ENCODE results near the gene NPDC1. TPM values are rescaled to one million over a fixed set of nuclear protein-coding genes. Genes with fewer than 3 reads are reported as not detected.

The NPDC1 gene
- total RNA-seq, 1 experiment from 2014 or later = 89.8 TPM

DNA sequence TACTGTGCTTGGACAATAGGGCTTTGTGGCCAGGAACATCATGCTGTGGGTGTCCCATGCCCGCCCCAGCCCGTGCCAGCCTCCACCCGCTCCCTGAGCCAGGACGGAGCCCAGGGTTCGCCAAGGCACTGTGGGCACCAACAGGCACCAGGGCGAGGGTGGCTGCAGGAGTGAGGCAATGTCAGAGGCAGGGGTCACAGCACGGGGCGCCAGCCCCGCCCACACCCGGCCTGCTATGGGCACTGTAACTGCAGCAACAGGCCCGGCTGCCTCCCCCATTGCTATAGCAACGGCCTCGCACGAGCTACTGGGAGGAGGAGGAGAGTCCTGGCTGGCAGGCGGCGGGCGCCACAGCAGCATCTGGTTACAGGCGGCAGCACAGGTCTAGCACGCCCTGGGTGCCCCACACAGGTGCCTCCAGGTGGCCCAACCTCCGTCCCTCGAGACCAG is 20.4 kb downstream of the NPDC1 start:
- Histone ChIP-seq H3F3A (ENCODE audit: insufficient read depth, low read depth) (peaks cover 11% of the 10 kb centered on the region; the same call in 1 of the 2 replicates), H3K4me2 (no peak overlapping the region), H3K27ac (no peak overlapping the region), H3K27me3 (ENCODE audit: insufficient read depth, low read depth) (no peaks in the 10 kb centered on the region), H2AFZ (no peak overlapping the region), H3K4me3 (no peak overlapping the region), H3K4me1 (replicated peaks; ENCODE audit: insufficient read depth) (peaks cover 8% of the 10 kb centered on the region; the same call in 1 of the 2 replicates), H4K20me1 (ENCODE audit: insufficient read depth) (no peaks in the 10 kb centered on the region; the same call in 1 of the 2 replicates), H3K9me2 (ENCODE audit: insufficient read depth) (no peaks in the 10 kb centered on the region), H3K79me2 (ENCODE audit: low read depth) (no peaks in the 10 kb centered on the region), H3K9me3 (ENCODE audit: insufficient read depth, low read depth) (no peaks in the 10 kb centered on the region), H3K36me3 (ENCODE audit: low read depth) (no peaks in the 10 kb centered on the region)
- no TSS peak for BruUV-seq (replicated peaks)
- ChIA-PET POLR2A (ENCODE audit: unreplicated experiment) (interaction anchor here (0.6 to 0.7 kb wide), 2 partner anchors 32 to 33 kb away, joined by 6 to 18 read pairs; partner anchors contain the start of gene PAXX), CTCF (interaction anchor here (0.6 to 1.1 kb wide), 3 partner anchors 10 to 202 kb away, joined by 3 to 5 read pairs (median 3); partner anchors contain the start of gene RNF224)
- intact Hi-C loops (cut with micrococcal nuclease; ENCODE audit: unreplicated experiment) = loop anchor here (5.0 kb wide), 1 partner anchor 178 kb away; the partner anchor contains the start of gene PHPT1
- TF ChIP-seq, protein P1, sequence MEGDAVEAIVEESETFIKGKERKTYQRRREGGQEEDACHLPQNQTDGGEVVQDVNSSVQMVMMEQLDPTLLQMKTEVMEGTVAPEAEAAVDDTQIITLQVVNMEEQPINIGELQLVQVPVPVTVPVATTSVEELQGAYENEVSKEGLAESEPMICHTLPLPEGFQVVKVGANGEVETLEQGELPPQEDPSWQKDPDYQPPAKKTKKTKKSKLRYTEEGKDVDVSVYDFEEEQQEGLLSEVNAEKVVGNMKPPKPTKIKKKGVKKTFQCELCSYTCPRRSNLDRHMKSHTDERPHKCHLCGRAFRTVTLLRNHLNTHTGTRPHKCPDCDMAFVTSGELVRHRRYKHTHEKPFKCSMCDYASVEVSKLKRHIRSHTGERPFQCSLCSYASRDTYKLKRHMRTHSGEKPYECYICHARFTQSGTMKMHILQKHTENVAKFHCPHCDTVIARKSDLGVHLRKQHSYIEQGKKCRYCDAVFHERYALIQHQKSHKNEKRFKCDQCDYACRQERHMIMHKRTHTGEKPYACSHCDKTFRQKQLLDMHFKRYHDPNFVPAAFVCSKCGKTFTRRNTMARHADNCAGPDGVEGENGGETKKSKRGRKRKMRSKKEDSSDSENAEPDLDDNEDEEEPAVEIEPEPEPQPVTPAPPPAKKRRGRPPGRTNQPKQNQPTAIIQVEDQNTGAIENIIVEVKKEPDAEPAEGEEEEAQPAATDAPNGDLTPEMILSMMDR (conservative IDR thresholded peaks at IDR 0.05) = no peak
- no peak for TF ChIP-seq EZH2 (IDR thresholded peaks at IDR 0.05; ENCODE audit: low read depth)
- peak in 1 of 2 experiments; percentile 86 for DNase-seq

DNA sequence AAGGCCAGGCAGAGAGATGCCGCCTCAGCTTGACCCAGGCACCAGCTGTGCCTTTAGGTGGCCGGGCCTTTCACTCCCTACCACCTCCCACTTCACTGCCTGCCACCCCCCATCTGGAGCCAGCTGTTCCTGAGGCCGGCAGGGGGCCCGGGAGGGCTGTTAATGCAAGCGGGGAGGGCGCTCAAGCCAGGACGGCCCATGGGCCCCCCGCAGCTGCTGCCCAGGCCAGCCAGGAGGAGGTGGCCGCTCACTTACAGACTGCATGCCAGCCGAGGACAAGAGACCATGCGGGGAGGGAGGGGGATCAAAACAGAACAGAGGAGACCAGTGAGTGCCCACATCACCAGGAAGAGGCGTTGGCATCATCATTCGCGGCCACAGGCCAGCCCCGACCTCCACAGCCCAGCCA is 22.4 kb downstream of the NPDC1 start:
- peaks cover 1% of the 10 kb centered on the region; the same call in 1 of the 2 replicates for H3K4me1 ChIP-seq (replicated peaks; ENCODE audit: insufficient read depth)
- intact Hi-C loops (cut with micrococcal nuclease; ENCODE audit: unreplicated experiment) = no loop called here
- no peaks in the 10 kb centered on the region for H3K36me3 ChIP-seq (ENCODE audit: low read depth)
- ChIA-PET POLR2A (ENCODE audit: unreplicated experiment) (no interaction called here), CTCF (no interaction called here)
- no peaks in the 10 kb centered on the region for H3K79me2 ChIP-seq (ENCODE audit: low read depth)
- no peak for DNase-seq
- TF ChIP-seq EZH2 (IDR thresholded peaks at IDR 0.05; ENCODE audit: low read depth) = no peak
- TF ChIP-seq, protein P1 (conservative IDR thresholded peaks at IDR 0.05) = no peak
- no peaks in the 10 kb centered on the region for H3K27me3 ChIP-seq (ENCODE audit: insufficient read depth, low read depth)
- no peak overlapping the region for H3K27ac ChIP-seq
- H4K20me1 ChIP-seq (ENCODE audit: insufficient read depth) = no peaks in the 10 kb centered on the region; the same call in 1 of the 2 replicates
- H3K9me3 ChIP-seq (ENCODE audit: insufficient read depth, low read depth) = no peaks in the 10 kb centered on the region
- H3K9me2 ChIP-seq (ENCODE audit: insufficient read depth) = no peaks in the 10 kb centered on the region
- H2AFZ ChIP-seq = no peak overlapping the region
- H3K4me3 ChIP-seq = no peak overlapping the region
- H3F3A ChIP-seq (ENCODE audit: insufficient read depth, low read depth) = peaks cover 7% of the 10 kb centered on the region; the same call in 1 of the 2 replicates
- no TSS peak for BruUV-seq (replicated peaks)
- H3K4me2 ChIP-seq = no peak overlapping the region

DNA sequence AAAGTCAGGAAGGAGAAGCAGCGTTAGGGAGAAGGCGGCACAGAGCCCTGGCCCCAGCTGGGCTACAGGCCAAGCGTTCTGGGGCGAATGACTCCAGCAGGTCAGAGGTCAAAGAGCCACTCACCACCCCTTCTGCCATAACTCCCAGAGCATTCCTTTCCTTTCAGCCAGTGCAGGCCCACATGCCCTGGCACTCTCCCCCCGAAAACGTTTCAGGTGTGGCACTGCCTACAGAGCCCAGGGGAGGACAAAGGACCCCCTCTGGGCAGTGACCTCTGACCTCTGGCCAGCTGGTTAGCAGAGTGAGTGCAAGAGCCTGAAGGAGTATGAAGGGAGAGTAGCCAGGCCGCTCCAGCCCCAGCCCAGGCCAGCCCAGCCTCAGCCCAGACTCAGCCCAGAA is 22.8 kb downstream of the NPDC1 start:
- CTCF ChIA-PET = no interaction called here
- no peak overlapping the region for H3K27ac ChIP-seq

More for the DNA sequence above, 22.8 kb downstream of the NPDC1 start:
- POLR2A ChIA-PET (ENCODE audit: unreplicated experiment) = no interaction called here
- DNase-seq = no peak
- TF ChIP-seq, protein P1 (conservative IDR thresholded peaks at IDR 0.05) = no peak
- no peak for TF ChIP-seq EZH2 (IDR thresholded peaks at IDR 0.05; ENCODE audit: low read depth)
- Histone ChIP-seq H3K4me2 (no peak overlapping the region), H3K79me2 (ENCODE audit: low read depth) (no peaks in the 10 kb centered on the region), H3F3A (ENCODE audit: insufficient read depth, low read depth) (peaks cover 7% of the 10 kb centered on the region; the same call in 1 of the 2 replicates), H3K9me3 (ENCODE audit: insufficient read depth, low read depth) (no peaks in the 10 kb centered on the region), H2AFZ (no peak overlapping the region), H4K20me1 (ENCODE audit: insufficient read depth) (no peaks in the 10 kb centered on the region; the same call in 1 of the 2 replicates), H3K4me3 (no peak overlapping the region), H3K9me2 (ENCODE audit: insufficient read depth) (no peaks in the 10 kb centered on the region), H3K36me3 (ENCODE audit: low read depth) (no peaks in the 10 kb centered on the region), H3K27me3 (ENCODE audit: insufficient read depth, low read depth) (no peaks in the 10 kb centered on the region), H3K4me1 (replicated peaks; ENCODE audit: insufficient read depth) (no peaks in the 10 kb centered on the region)
- no TSS peak for BruUV-seq (replicated peaks)
- intact Hi-C loops (cut with micrococcal nuclease; ENCODE audit: unreplicated experiment) = no loop called here
